HepG2 (cell line): ENCODE data around the gene HADH. TPM values are rescaled to one million over a fixed set of nuclear protein-coding genes. Genes with fewer than 3 reads are reported as not detected.

Experiments used
- ARID4A ChIP-seq: sonication (generic); formaldehyde crosslinking; IDR thresholded peaks from 2 replicates; pipeline ENCODE4 v1.5.0; 2020; ENCODE audit warnings: mild to moderate bottlenecking, missing genetic modification reagents, borderline replicate concordance
- CENPX ChIP-seq: sonication (generic); formaldehyde crosslinking; IDR thresholded peaks from 2 replicates; pipeline ENCODE4 v1.9.0; 2021; ENCODE audit warnings: mild to moderate bottlenecking, missing genetic modification reagents, moderate library complexity
- DBP ChIP-seq: sonication (generic); formaldehyde crosslinking; IDR thresholded peaks from 2 replicates; pipeline ENCODE4 v1.4.0; 2020; ENCODE audit warnings: missing genetic modification reagents; ENCODE audit errors: not compliant biosample characterization
- HDAC1 ChIP-seq: sonication (generic); formaldehyde crosslinking; IDR thresholded peaks from 2 replicates; pipeline ENCODE4 v1.5.1; 2020; ENCODE audit warnings: mild to moderate bottlenecking, missing genetic modification reagents
- HMGXB3 ChIP-seq: sonication (generic); formaldehyde crosslinking; IDR thresholded peaks from 2 replicates; pipeline ENCODE4 v1.4.0; 2020; ENCODE audit warnings: missing genetic modification reagents, borderline replicate concordance
- IKZF5 ChIP-seq: IDR thresholded peaks from 2 replicates; pipeline ENCODE4 v1.6.1; 2018; ENCODE audit warnings: missing genetic modification reagents, mild to moderate bottlenecking, missing compliant biosample characterization
- MNT ChIP-seq: fragments of 450-650 bp; IDR thresholded peaks from 2 replicates; pipeline ENCODE4 v1.6.1; 2016
- PATZ1 ChIP-seq: sonication (generic); formaldehyde crosslinking; IDR thresholded peaks from 2 replicates; pipeline ENCODE4 v1.4.0; 2020; ENCODE audit warnings: missing genetic modification reagents
- RNF2 ChIP-seq: fragments of 450-650 bp; conservative IDR thresholded peaks from 2 replicates; pipeline ENCODE4 v1.6.1; 2016; ENCODE audit warnings: low read depth
- TBX3 ChIP-seq: fragments of 450-650 bp; IDR thresholded peaks from 2 replicates; pipeline ENCODE4 v1.6.1; 2017; ENCODE audit warnings: antibody characterized with exemption, mild to moderate bottlenecking, inconsistent platforms, borderline replicate concordance
- ZC3H4 ChIP-seq: sonication (generic); formaldehyde crosslinking; IDR thresholded peaks from 2 replicates; pipeline ENCODE4 v1.4.0; 2020; ENCODE audit warnings: missing genetic modification reagents, borderline replicate concordance
- ZNF670 ChIP-seq: sonication (generic); formaldehyde crosslinking; IDR thresholded peaks from 2 replicates; pipeline ENCODE4 v1.8.0; 2022; ENCODE audit warnings: mild to moderate bottlenecking, missing genetic modification reagents, borderline replicate concordance
- polyA plus RNA-seq, 8 experiments: library from polyadenylated mRNA; depleted of rRNA in 3 of 8; stranded (reverse) in 7 of 8; unstranded in 1 of 8; fragments of >200 nt; fragmentation: Illumina TruSeq in 4 of 8; extraction: Trizol in 4 of 8; gene quantifications; 2 replicates each; pipeline versions ENCODE4 v1.2.1 to v1.2.3, GENCODE V29; 2011 to 2016; ENCODE audit warnings: low read depth in 4 of 8, missing spikeins in 1 of 8, mixed read lengths in 1 of 8; ENCODE audit not compliant: insufficient read depth in 1 of 8
- total RNA-seq, 5 experiments: library from RNA; depleted of rRNA; stranded (reverse); fragments of >200 nt; fragmentation: Illumina TruSeq; extraction: Trizol; gene quantifications; 2 replicates each; pipeline ENCODE4 v1.2.3, GENCODE V29; 2016; ENCODE audit warnings: low read depth in 1 of 5

Gene HADH
- total and polyA plus RNA-seq, 2 of the 13 experiments (the other 11 are each of a cell fraction or from before 2014, with no cell fraction given): 29.6 to 33.9 TPM

GRCh38 chr4:107989537-107990386 is at the start of gene HADH (continued):
- TF ChIP-seq HMGXB3 (CRISPR knock-in tag): no peak; the same call in 1 of the 2 replicates
- TF ChIP-seq PATZ1 (CRISPR knock-in tag): peak; percentile 52
- TF ChIP-seq RNF2: peak; percentile 73; the same call in 1 of the 2 replicates
- TF ChIP-seq MNT: peak; percentile 60
- TF ChIP-seq ZNF670 (CRISPR knock-in tag): no peak
- peak; percentile 92 for TF ChIP-seq ARID4A
- no peak for TF ChIP-seq DBP (CRISPR knock-in tag)
- TF ChIP-seq CENPX (CRISPR knock-in tag): no peak
- TF ChIP-seq IKZF5 (CRISPR knock-in tag): peak; percentile 46; the same call in 1 of the 2 replicates
- no peak for TF ChIP-seq TBX3
- TF ChIP-seq HDAC1 (CRISPR knock-in tag): peak; percentile 95
- TF ChIP-seq ZC3H4 (CRISPR knock-in tag): no peak
